Hepatocyte (in vitro differentiated cells): ENCODE data around the gene DNAAF9. TPM values are rescaled to one million over a fixed set of nuclear protein-coding genes. Genes with fewer than 3 reads are reported as not detected.

Experiments used
- DNase-seq: peaks from one replicate; pipeline ENCODE4 v3.0.0-alpha.2; 2016; ENCODE audit warnings: low spot score
- H2AFZ ChIP-seq: fragments of 200-600 bp; sonication (generic); 2 replicates; pipeline ENCODE4 v1.6.0; 2016; ENCODE audit warnings: antibody characterized with exemption, mild to moderate bottlenecking
- H3K27ac ChIP-seq: fragments of 200-600 bp; sonication (generic); 2 replicates; pipeline ENCODE4 v1.5.1; 2016; ENCODE audit warnings: mild to moderate bottlenecking
- H3K27me3 ChIP-seq: fragments of 200-600 bp; sonication (generic); 2 replicates; pipeline ENCODE4 v1.6.1; 2016
- H3K36me3 ChIP-seq: fragments of 200-600 bp; sonication (generic); replicated peaks from 2 replicates; pipeline ENCODE4 v1.5.1; 2016; ENCODE audit warnings: low read depth; ENCODE audit not compliant: insufficient read depth
- H3K4me1 ChIP-seq: fragments of 200-600 bp; sonication (generic); 2 replicates; pipeline ENCODE4 v1.5.1; 2016; ENCODE audit warnings: mild to moderate bottlenecking, moderate library complexity; ENCODE audit not compliant: insufficient read depth
- H3K4me2 ChIP-seq: fragments of 200-600 bp; sonication (generic); 2 replicates; pipeline ENCODE4 v1.6.0; 2016
- H3K4me3 ChIP-seq: fragments of 200-600 bp; sonication (generic); 2 replicates; pipeline ENCODE4 v1.5.1; 2016; ENCODE audit warnings: mild to moderate bottlenecking
- H3K79me2 ChIP-seq: fragments of 200-600 bp; sonication (generic); 2 replicates; pipeline ENCODE4 v1.6.0; 2017; ENCODE audit warnings: mild to moderate bottlenecking
- H3K9me2 ChIP-seq: fragments of 200-600 bp; sonication (generic); replicated peaks from 2 replicates; pipeline ENCODE4 v1.6.0; 2017; ENCODE audit warnings: mild to moderate bottlenecking; ENCODE audit not compliant: insufficient read depth
- H3K9me3 ChIP-seq: fragments of 200-600 bp; sonication (generic); 2 replicates; pipeline ENCODE4 v1.5.1; 2016; ENCODE audit warnings: low read depth, mild to moderate bottlenecking
- H4K20me1 ChIP-seq: fragments of 200-600 bp; sonication (generic); 2 replicates; pipeline ENCODE4 v1.6.0; 2016; ENCODE audit warnings: mild to moderate bottlenecking; ENCODE audit not compliant: insufficient read depth, poor library complexity, severe bottlenecking
- CTCF ChIP-seq: fragments of 200-600 bp; sonication (generic); IDR thresholded peaks from 2 replicates; pipeline ENCODE4 v1.5.1; 2016; ENCODE audit warnings: antibody characterized with exemption, mild to moderate bottlenecking; ENCODE audit not compliant: poor library complexity
- EZH2 ChIP-seq: fragments of 200-600 bp; sonication (generic); IDR thresholded peaks from 2 replicates; pipeline ENCODE4 v1.6.1; 2016; ENCODE audit warnings: antibody characterized with exemption, mild to moderate bottlenecking, borderline replicate concordance
- EZH2phosphoT487 ChIP-seq: fragments of 200-600 bp; sonication (generic); IDR thresholded peaks from one replicate; pipeline ENCODE4 v1.6.1; 2018; ENCODE audit warnings: antibody characterized with exemption, mild to moderate bottlenecking, low read depth, moderate library complexity; ENCODE audit not compliant: unreplicated experiment, severe bottlenecking
- WGBS: methylation state at CpG from one replicate; pipeline ENCODE4 v1.1.6; 2016; ENCODE audit warnings: low lambda C conversion rate; ENCODE audit errors: missing lambda C conversion rate; 5-methylcytosine and 5-hydroxymethylcytosine counted together
- polyA plus RNA-seq: library from polyadenylated mRNA; unstranded; fragments of >200 nt; fragmentation: Nextera tagmentation; extraction: Ambion mirVana; gene quantifications from 2 replicates; pipeline ENCODE4 v1.2.1, GENCODE V29; 2016
- total RNA-seq: library from RNA; depleted of rRNA; stranded (reverse); fragments of >200 nt; gene quantifications from 2 replicates; pipeline ENCODE4 v1.2.3, GENCODE V29; 2014

Gene DNAAF9
- total and polyA plus RNA-seq, 2 experiments from 2014 or later = 4.7 to 11.9 TPM

GRCh38 chr20:3410464-3410863 is 3.0 kb upstream of the DNAAF9 start:
- TF ChIP-seq EZH2phosphoT487 (no peak), CTCF (no peak), EZH2 (no peak)
- no peak overlapping the region for H3K27ac ChIP-seq
- no peak for DNase-seq
- H3K4me2 ChIP-seq = no peak overlapping the region
- H2AFZ ChIP-seq = no peak overlapping the region
- 90% methylated on average over 2 of the region's 2 CpGs for WGBS
- H3K9me2 ChIP-seq = no peaks in the 10 kb centered on the region
- no peaks in the 10 kb centered on the region for H3K36me3 ChIP-seq
- no peak overlapping the region for H3K4me3 ChIP-seq
- H3K9me3 ChIP-seq = no peaks in the 10 kb centered on the region
- H3K4me1 ChIP-seq = peaks cover 9% of the 10 kb centered on the region
- no peaks in the 10 kb centered on the region for H4K20me1 ChIP-seq
- peaks cover 18% of the 10 kb centered on the region for H3K79me2 ChIP-seq
- no peaks in the 10 kb centered on the region for H3K27me3 ChIP-seq

- Histone ChIP-seq H3K79me2 (peaks cover 28% of the 10 kb centered on the region), H3K4me2 (peak overlapping the region; percentile 94), H3K9me2 (no peaks in the 10 kb centered on the region), H3K27ac (peak overlapping the region; percentile 31), H3K27me3 (no peaks in the 10 kb centered on the region), H3K36me3 (no peaks in the 10 kb centered on the region), H3K9me3 (no peaks in the 10 kb centered on the region), H4K20me1 (peaks cover 1% of the 10 kb centered on the region), H2AFZ (peak overlapping the region; percentile 69), H3K4me3 (no peak overlapping the region), H3K4me1 (peaks cover 11% of the 10 kb centered on the region)
- 99% methylated on average over 10 of the region's 10 CpGs for WGBS
- no peak for DNase-seq
- TF ChIP-seq EZH2phosphoT487 (no peak), EZH2 (no peak), CTCF (no peak)
These were observed 1.9 kb upstream of the DNAAF9 start for GRCh38 chr20:3409417-3409816.

DNA sequence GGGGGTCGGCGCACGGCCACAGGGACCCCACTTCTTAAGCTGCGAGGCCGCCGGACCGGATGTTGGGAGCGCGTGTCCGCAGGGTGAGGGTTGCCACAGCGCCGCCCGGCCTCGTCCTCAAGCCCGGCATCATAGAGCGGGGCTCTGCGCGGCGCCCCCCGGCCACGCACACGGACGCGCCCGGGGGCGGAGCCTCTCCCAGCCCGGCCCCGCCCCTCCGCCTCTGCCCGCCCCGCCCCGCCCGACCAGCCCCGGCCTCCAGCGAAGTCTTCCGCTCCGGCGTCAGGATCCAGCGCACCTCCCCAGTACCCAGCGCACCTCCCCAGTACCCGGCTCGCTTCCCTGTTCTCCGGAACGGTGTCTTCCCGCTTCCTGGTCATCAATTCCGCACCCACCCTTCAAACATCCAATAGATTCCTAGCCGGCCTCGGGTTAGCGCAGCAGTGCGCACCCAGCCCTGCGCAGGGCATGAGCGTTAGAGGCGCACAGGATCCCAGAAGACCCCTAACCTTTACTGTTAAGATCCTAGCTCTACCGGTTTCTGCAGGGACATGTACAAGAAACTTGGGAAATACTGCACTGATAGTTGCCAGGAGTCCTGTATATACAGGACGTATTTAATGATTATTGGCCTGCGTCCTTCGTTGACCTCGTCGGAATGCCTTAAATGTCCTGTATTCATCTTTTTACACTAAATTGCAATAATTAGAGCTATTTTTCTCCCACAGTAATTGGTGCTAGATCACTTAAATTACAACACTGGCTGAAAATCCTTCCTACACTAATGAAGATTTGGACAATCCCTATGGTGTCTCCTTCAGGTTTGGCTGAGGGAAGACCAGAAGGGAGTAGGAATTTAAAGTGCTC is 535 bp upstream of the DNAAF9 start:
- peak; percentile 92 for DNase-seq
- TF ChIP-seq EZH2 (no peak), CTCF (no peak), EZH2phosphoT487 (no peak)
- Histone ChIP-seq H3K4me1 (peaks cover 11% of the 10 kb centered on the region), H4K20me1 (peaks cover 4% of the 10 kb centered on the region), H3K9me2 (no peaks in the 10 kb centered on the region), H3K27ac (peak overlapping the region; percentile 96), H3K79me2 (peaks cover 42% of the 10 kb centered on the region), H3K27me3 (no peaks in the 10 kb centered on the region), H2AFZ (peak overlapping the region; percentile 93), H3K36me3 (no peaks in the 10 kb centered on the region), H3K9me3 (no peaks in the 10 kb centered on the region), H3K4me3 (peak overlapping the region; percentile 76), H3K4me2 (peak overlapping the region; percentile 94)
- 2% methylated on average over 21 of the region's 59 CpGs for WGBS
